ENCODE results near the gene FHIT. TPM values are rescaled to one million over a fixed set of nuclear protein-coding genes. Genes with fewer than 3 reads are reported as not detected.
A peak's percentile ranks its signal among the peaks of the same experiment; 100 is the strongest.

FHIT gene
- total RNA-seq, 2 donors from 2014 or later: 6.8 to 12.3 TPM

GRCh38 chr3:60696428-60697125 is 554.7 kb downstream of the FHIT start:
- H3K27ac ChIP-seq (ENCODE audit: low read depth, low read length): no peak overlapping the region
- H3K27ac Mint-ChIP-seq: no peak overlapping the region
- no peak for TF ChIP-seq CTCF (conservative IDR thresholded peaks at IDR 0.05)

GRCh38 chr3:60675424-60675823 is 575.8 kb downstream of the FHIT start:
- TF ChIP-seq CTCF (conservative IDR thresholded peaks at IDR 0.05): no peak
- Histone ChIP-seq H3K27me3 (ENCODE audit: control insufficient read depth, insufficient read depth, low read length, poor library complexity, severe bottlenecking) (no peaks in the 10 kb centered on the region), H3K9me3 (ENCODE audit: control insufficient read depth, low read length) (peaks cover 15% of the 10 kb centered on the region), H3K4me3 (ENCODE audit: low read length) (no peak overlapping the region), H3K9ac (ENCODE audit: extremely low read depth, low read length, poor library complexity, severe bottlenecking) (no peak overlapping the region), H3K4me1 (ENCODE audit: control insufficient read depth, insufficient read depth, low read length) (peaks cover 1% of the 10 kb centered on the region), H3K36me3 (ENCODE audit: control insufficient read depth, insufficient read depth, low read length) (no peaks in the 10 kb centered on the region), H3K27ac (ENCODE audit: low read depth, low read length) (no peak overlapping the region)
- Mint-ChIP-seq H3K4me1 (peaks cover 13% of the 10 kb centered on the region), H3K36me3 (ENCODE audit: low read depth) (peaks cover 2% of the 10 kb centered on the region), H3K9me3 (peaks cover 10% of the 10 kb centered on the region), H3K27ac (no peak overlapping the region), H3K4me3 (no peak overlapping the region), H3K27me3 (ENCODE audit: insufficient read depth) (no peaks in the 10 kb centered on the region)
- DNase-seq: no peak
- WGBS, 2 experiments (ENCODE audit: insufficient coverage in 1 of 2, insufficient read length in 1 of 2): 100% methylated on average over 2 of the region's 2 CpGs; no CpG with 5 or more reads in 1 of the 2 experiments

More at GRCh38 chr3:60696428-60697125, 554.7 kb downstream of the FHIT start:
- peaks cover 4% of the 10 kb centered on the region for H3K4me1 Mint-ChIP-seq
- Histone ChIP-seq H3K4me3 (ENCODE audit: low read length) (no peak overlapping the region), H3K9me3 (ENCODE audit: control insufficient read depth, low read length) (peaks cover 8% of the 10 kb centered on the region), H3K9ac (ENCODE audit: extremely low read depth, low read length, poor library complexity, severe bottlenecking) (no peak overlapping the region), H3K4me1 (ENCODE audit: control insufficient read depth, insufficient read depth, low read length) (no peaks in the 10 kb centered on the region), H3K36me3 (ENCODE audit: control insufficient read depth, insufficient read depth, low read length) (no peaks in the 10 kb centered on the region), H3K27me3 (ENCODE audit: control insufficient read depth, insufficient read depth, low read length, poor library complexity, severe bottlenecking) (no peaks in the 10 kb centered on the region)
- no peak for DNase-seq
- H3K27me3 Mint-ChIP-seq (ENCODE audit: insufficient read depth): no peaks in the 10 kb centered on the region
- H3K9me3 Mint-ChIP-seq: peaks cover 12% of the 10 kb centered on the region
- H3K36me3 Mint-ChIP-seq (ENCODE audit: low read depth): peaks cover 2% of the 10 kb centered on the region
- no peak overlapping the region for H3K4me3 Mint-ChIP-seq
- 89 to 96% methylated on average over 3 to 5 of the region's 5 CpGs for WGBS, 2 experiments (ENCODE audit: insufficient coverage in 1 of 2, insufficient read length in 1 of 2)

GRCh38 chr3:60674870-60675269 is 576.4 kb downstream of the FHIT start:
- Histone ChIP-seq H3K9ac (ENCODE audit: extremely low read depth, low read length, poor library complexity, severe bottlenecking) (no peak overlapping the region), H3K4me3 (ENCODE audit: low read length) (no peak overlapping the region), H3K27me3 (ENCODE audit: control insufficient read depth, insufficient read depth, low read length, poor library complexity, severe bottlenecking) (no peaks in the 10 kb centered on the region), H3K9me3 (ENCODE audit: control insufficient read depth, low read length) (peaks cover 15% of the 10 kb centered on the region), H3K4me1 (ENCODE audit: control insufficient read depth, insufficient read depth, low read length) (peaks cover 6% of the 10 kb centered on the region), H3K36me3 (ENCODE audit: control insufficient read depth, insufficient read depth, low read length) (no peaks in the 10 kb centered on the region), H3K27ac (ENCODE audit: low read depth, low read length) (no peak overlapping the region)
- peaks cover 10% of the 10 kb centered on the region for H3K9me3 Mint-ChIP-seq
- no peak for TF ChIP-seq CTCF (conservative IDR thresholded peaks at IDR 0.05)
- H3K4me3 Mint-ChIP-seq: no peak overlapping the region
- WGBS, 2 experiments (ENCODE audit: insufficient coverage in 1 of 2, insufficient read length in 1 of 2): no CpG with 5 or more reads among the region's 1 CpG
- DNase-seq: no peak
- peaks cover 19% of the 10 kb centered on the region for H3K4me1 Mint-ChIP-seq
- peaks cover 2% of the 10 kb centered on the region for H3K36me3 Mint-ChIP-seq (ENCODE audit: low read depth)
- peak overlapping the region; percentile 14 for H3K27ac Mint-ChIP-seq
- H3K27me3 Mint-ChIP-seq (ENCODE audit: insufficient read depth): no peaks in the 10 kb centered on the region
